ENCODE data around the gene CDH15.
A peak's percentile ranks its signal among the peaks of the same experiment; 100 is the strongest.

The CDH15 gene

GRCh38 chr16:89130448-89130847, 41.1 kb upstream of the CDH15 start:
- no peak for DNase-seq
- peaks cover 39 to 67% (median 52%) of the 10 kb centered on the region in 3 donors for H3K36me3 ChIP-seq

DNA sequence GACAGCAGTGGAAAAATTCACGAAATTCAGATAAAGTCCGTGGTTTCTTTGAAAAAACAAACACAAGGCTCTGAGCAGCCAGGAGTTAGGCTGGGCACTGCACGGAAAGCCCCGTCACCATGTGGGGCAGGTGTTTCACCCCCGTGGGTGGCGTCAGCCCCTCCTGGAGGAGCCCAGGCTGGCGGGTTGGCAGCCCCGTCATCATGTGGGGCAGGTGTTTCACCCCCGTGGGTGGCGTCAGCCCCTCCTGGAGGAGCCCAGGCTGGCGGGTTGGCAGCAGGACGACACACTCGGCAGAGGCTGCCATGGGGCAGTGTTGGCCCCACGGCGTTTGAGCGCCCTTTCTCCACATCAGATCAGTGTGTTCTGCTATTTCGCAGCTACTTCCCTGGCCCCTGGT, 39.8 kb upstream of the CDH15 start:
- Histone ChIP-seq H3K4me3 (no peak overlapping the region), H3K9me3 (no peaks in the 10 kb centered on the region), H3K4me1 (no peaks in the 10 kb centered on the region), H3K36me3 (peaks cover 38 to 70% (median 45%) of the 10 kb centered on the region in 3 donors), H3K27me3 (no peaks in the 10 kb centered on the region), H3K27ac (no peak overlapping the region)
- peak in 1 of 2 donors; percentile 28 for DNase-seq
- TF ChIP-seq, protein P1, sequence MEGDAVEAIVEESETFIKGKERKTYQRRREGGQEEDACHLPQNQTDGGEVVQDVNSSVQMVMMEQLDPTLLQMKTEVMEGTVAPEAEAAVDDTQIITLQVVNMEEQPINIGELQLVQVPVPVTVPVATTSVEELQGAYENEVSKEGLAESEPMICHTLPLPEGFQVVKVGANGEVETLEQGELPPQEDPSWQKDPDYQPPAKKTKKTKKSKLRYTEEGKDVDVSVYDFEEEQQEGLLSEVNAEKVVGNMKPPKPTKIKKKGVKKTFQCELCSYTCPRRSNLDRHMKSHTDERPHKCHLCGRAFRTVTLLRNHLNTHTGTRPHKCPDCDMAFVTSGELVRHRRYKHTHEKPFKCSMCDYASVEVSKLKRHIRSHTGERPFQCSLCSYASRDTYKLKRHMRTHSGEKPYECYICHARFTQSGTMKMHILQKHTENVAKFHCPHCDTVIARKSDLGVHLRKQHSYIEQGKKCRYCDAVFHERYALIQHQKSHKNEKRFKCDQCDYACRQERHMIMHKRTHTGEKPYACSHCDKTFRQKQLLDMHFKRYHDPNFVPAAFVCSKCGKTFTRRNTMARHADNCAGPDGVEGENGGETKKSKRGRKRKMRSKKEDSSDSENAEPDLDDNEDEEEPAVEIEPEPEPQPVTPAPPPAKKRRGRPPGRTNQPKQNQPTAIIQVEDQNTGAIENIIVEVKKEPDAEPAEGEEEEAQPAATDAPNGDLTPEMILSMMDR (IDR thresholded peaks at IDR 0.05): no peak
- intact Hi-C loops (cut with DNase I; ENCODE audit: low total_unique reads): no loop called here

More at GRCh38 chr16:89130448-89130847, 41.1 kb upstream of the CDH15 start:
- Histone ChIP-seq H3K9me3 (peaks cover 0 to 9% (median 0%) of the 10 kb centered on the region in 3 donors), H3K27me3 (no peaks in the 10 kb centered on the region), H3K27ac (no peak overlapping the region), H3K4me1 (no peaks in the 10 kb centered on the region), H3K4me3 (no peak overlapping the region)
- intact Hi-C loops (cut with DNase I; ENCODE audit: low total_unique reads): no loop called here
- TF ChIP-seq, protein P1 (IDR thresholded peaks at IDR 0.05): no peak

DNA sequence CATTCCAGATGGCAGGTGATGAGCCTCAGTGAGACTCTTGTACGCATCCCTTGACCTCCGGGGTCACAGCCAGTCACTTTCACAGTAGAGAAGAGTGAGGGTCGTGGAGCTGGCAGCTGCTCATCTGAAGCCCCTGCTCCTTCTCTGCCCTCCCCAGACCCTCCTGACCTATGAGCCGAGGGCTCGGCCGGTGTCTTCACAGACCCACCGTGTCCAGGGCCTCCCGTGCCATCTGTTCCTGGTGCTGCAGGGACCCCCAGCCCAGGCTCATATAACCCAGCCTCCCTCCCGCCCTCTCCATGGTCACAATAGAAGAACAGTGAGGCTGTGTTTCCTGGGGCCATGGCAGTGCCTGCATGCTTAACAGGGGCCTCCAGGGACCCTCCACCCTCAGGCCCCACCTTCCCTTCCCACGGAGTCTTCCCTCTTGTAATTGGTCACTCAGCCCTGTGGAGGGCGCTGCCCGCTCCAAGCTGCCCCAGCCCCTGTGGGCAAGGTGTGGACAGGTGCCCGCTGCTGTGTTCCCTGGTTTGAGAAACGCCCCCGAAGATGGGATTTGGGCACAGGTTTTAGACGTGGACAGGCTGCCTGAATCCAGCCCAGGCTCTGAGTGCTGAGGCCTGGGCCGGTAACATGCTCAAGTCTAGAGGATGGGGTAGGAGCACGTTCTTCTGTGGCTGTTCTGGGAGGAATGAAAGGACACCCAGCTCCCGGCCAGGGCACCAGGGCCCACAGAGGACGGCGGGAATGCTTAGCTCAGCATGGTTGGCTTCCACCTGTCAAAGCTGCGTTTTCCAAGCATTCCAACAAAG, 39.1 kb upstream of the CDH15 start:
- Histone ChIP-seq H3K4me3 (no peak overlapping the region), H3K27me3 (no peaks in the 10 kb centered on the region), H3K27ac (no peak overlapping the region), H3K36me3 (peaks cover 43 to 77% (median 45%) of the 10 kb centered on the region in 3 donors), H3K9me3 (no peaks in the 10 kb centered on the region), H3K4me1 (no peaks in the 10 kb centered on the region)
- intact Hi-C loops (cut with DNase I; ENCODE audit: low total_unique reads): no loop called here
- DNase-seq: peak in 1 of 2 donors; percentile 60
- TF ChIP-seq, protein P1 (IDR thresholded peaks at IDR 0.05): no peak

- TF ChIP-seq, protein P1 (IDR thresholded peaks at IDR 0.05): no peak
- Histone ChIP-seq H3K9me3 (no peaks in the 10 kb centered on the region), H3K4me3 (no peak overlapping the region), H3K4me1 (no peaks in the 10 kb centered on the region), H3K36me3 (peaks cover 45 to 89% (median 49%) of the 10 kb centered on the region in 3 donors), H3K27me3 (no peaks in the 10 kb centered on the region), H3K27ac (no peak overlapping the region)
- peak in 1 of 2 donors; percentile 67 for DNase-seq
- intact Hi-C loops (cut with DNase I; ENCODE audit: low total_unique reads): no loop called here
Measured at GRCh38 chr16:89133457-89134127, 38.0 kb upstream of the CDH15 start.

DNA sequence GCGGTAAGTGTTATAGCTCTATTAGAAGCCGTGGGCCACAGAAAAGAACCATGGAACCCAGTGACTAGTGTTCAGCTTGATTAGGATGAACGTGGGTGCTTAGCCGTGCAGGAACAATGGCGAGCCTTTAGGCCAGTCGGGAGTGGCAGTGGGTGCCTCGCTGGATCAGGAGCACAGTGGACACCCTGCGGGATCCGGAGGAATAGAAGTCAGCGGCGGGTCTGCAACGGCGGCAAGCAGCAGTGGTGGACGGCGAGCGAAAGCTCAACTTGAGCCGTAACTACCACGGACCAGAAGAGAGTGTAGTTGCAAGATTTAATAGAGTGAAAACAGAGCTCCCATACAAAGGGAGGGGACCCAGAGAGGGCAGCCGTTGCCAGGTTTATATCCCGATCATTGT, 37.3 kb upstream of the CDH15 start:
- H3K27ac ChIP-seq: no peak overlapping the region
- intact Hi-C loops (cut with DNase I; ENCODE audit: low total_unique reads): no loop called here
- no peaks in the 10 kb centered on the region for H3K9me3 ChIP-seq
- TF ChIP-seq, protein P1 (IDR thresholded peaks at IDR 0.05): no peak
- H3K36me3 ChIP-seq: peaks cover 45 to 91% (median 49%) of the 10 kb centered on the region in 3 donors
- no peaks in the 10 kb centered on the region for H3K4me1 ChIP-seq
- DNase-seq: peak in 1 of 2 donors; percentile 39
- no peaks in the 10 kb centered on the region for H3K27me3 ChIP-seq
- H3K4me3 ChIP-seq: no peak overlapping the region
